HG03521 (cell line): ENCODE results near the gene NFIA.

Source experiments
- ATAC-seq: cut with Tn5 transposase; IDR thresholded peaks from one replicate; pipeline ENCODE4 v1.9.1; 2021; ENCODE audit warnings: mild to moderate bottlenecking, moderate library complexity; ENCODE audit not compliant: unreplicated experiment

The NFIA gene

GRCh38 chr1:61419196-61419595, 336.8 kb downstream of the NFIA start:
- no peak for ATAC-seq

GRCh38 chr1:61419657-61420056, 337.3 kb downstream of the NFIA start:
- no peak for ATAC-seq

GRCh38 chr1:61420243-61420642, 337.9 kb downstream of the NFIA start:
- no peak for ATAC-seq

- ATAC-seq = no peak
Observed at GRCh38 chr1:61420909-61421835, 338.8 kb downstream of the NFIA start.

GRCh38 chr1:61423643-61424042, 341.3 kb downstream of the NFIA start:
- ATAC-seq = no peak

GRCh38 chr1:61424382-61424781, 342.0 kb downstream of the NFIA start:
- no peak for ATAC-seq

- ATAC-seq = no peak
Observed at GRCh38 chr1:61425040-61425439, 342.7 kb downstream of the NFIA start.

- no peak for ATAC-seq
Observed at GRCh38 chr1:61426254-61426653, 343.9 kb downstream of the NFIA start.

- ATAC-seq = no peak
Observed at GRCh38 chr1:61426885-61427284, 344.5 kb downstream of the NFIA start.

- ATAC-seq = no peak
Observed at GRCh38 chr1:61427510-61427909, 345.1 kb downstream of the NFIA start.

GRCh38 chr1:61428146-61428545, 345.8 kb downstream of the NFIA start:
- no peak for ATAC-seq

- no peak for ATAC-seq
Observed at GRCh38 chr1:61432616-61433388, 350.4 kb downstream of the NFIA start.

GRCh38 chr1:61433646-61434045, 351.3 kb downstream of the NFIA start:
- no peak for ATAC-seq

- no peak for ATAC-seq
Observed at GRCh38 chr1:61434276-61434675, 351.9 kb downstream of the NFIA start.

GRCh38 chr1:61435226-61435625, 352.9 kb downstream of the NFIA start:
- ATAC-seq = no peak

- no peak for ATAC-seq
Observed at GRCh38 chr1:61436016-61436415, 353.7 kb downstream of the NFIA start.

- ATAC-seq = no peak
Observed at GRCh38 chr1:61436491-61437120, 354.2 kb downstream of the NFIA start.

- no peak for ATAC-seq
Observed at GRCh38 chr1:61439234-61439633, 356.9 kb downstream of the NFIA start.

GRCh38 chr1:61441723-61442262, 359.4 kb downstream of the NFIA start:
- ATAC-seq = no peak

GRCh38 chr1:61442544-61442943, 360.2 kb downstream of the NFIA start:
- no peak for ATAC-seq

GRCh38 chr1:61444288-61444687, 361.9 kb downstream of the NFIA start:
- ATAC-seq = no peak
